Measurements from ENCODE around the gene RAPGEF5. TPM values are rescaled to one million over a fixed set of nuclear protein-coding genes. Genes with fewer than 3 reads are reported as not detected.

RAPGEF5 gene
- total and polyA plus RNA-seq, 10 of the 15 experiments (the other 5 are each of a cell fraction or from before 2014, with no cell fraction given): 0.38 to 4.0 (median 1.6) TPM; not detected in 1

- no peaks in the 10 kb centered on the region for H3K79me2 ChIP-seq (ENCODE audit: control insufficient read depth, insufficient read depth, low read length)
- H3K27me3 ChIP-seq (replicated peaks in 1 of 2; ENCODE audit: control insufficient read depth in 2 of 2, insufficient read depth in 2 of 2, low read length in 1 of 2): no peaks in the 10 kb centered on the region
- intact Hi-C loops (cut with micrococcal nuclease; ENCODE audit: unreplicated experiment): no loop called here
- no peaks in the 10 kb centered on the region for H3K4me1 ChIP-seq (ENCODE audit: control insufficient read depth, insufficient read depth, low read length)
- H3K36me3 ChIP-seq (ENCODE audit: control insufficient read depth in 2 of 2, insufficient read depth in 2 of 2, low read length in 1 of 2): no peaks in the 10 kb centered on the region; a peak in 1 of 4 replicates
- in situ Hi-C loops (cut with MboI): no loop called here
- WGBS (ENCODE audit: insufficient coverage, insufficient replicate concordance, low lambda C conversion rate, missing lambda C conversion rate): 12% methylated on average over 1 of the region's 1 CpG
- no peak for TF ChIP-seq HCFC1 (IDR thresholded peaks at IDR 0.05; ENCODE audit: low read length)
- TF ChIP-seq SMARCA5 (IDR thresholded peaks at IDR 0.05): no peak
- TF ChIP-seq ZNF687 (IDR thresholded peaks at IDR 0.05): no peak
- no peak for TF ChIP-seq IRF4 (IDR thresholded peaks at IDR 0.05; ENCODE audit: low read depth, low read length)
- no peak for TF ChIP-seq PBX3 (IDR thresholded peaks at IDR 0.05; ENCODE audit: insufficient replicate concordance, low read depth, low read length)
- no peak for TF ChIP-seq TCF12 (IDR thresholded peaks at IDR 0.05; ENCODE audit: low read depth, low read length)
- no peak for TF ChIP-seq FOXK2 (IDR thresholded peaks at IDR 0.05)
- TF ChIP-seq WRNIP1 (IDR thresholded peaks at IDR 0.05; ENCODE audit: borderline replicate concordance, low read depth, low read length): no peak
- TF ChIP-seq MEF2B (IDR thresholded peaks at IDR 0.05; ENCODE audit: partially characterized antibody, poor library complexity, severe bottlenecking): no peak
- TF ChIP-seq SMC3 (IDR thresholded peaks at IDR 0.05; ENCODE audit: borderline replicate concordance, low read length): no peak
- no peak for TF ChIP-seq EED (IDR thresholded peaks at IDR 0.05; ENCODE audit: low read depth)
- no peak for TF ChIP-seq ESRRA (IDR thresholded peaks at IDR 0.05; ENCODE audit: low read length)
- TF ChIP-seq BRCA1 (IDR thresholded peaks at IDR 0.05; ENCODE audit: low read depth, low read length): no peak
- TF ChIP-seq TBL1XR1 (IDR thresholded peaks at IDR 0.05; ENCODE audit: low read depth, low read length): no peak
- TF ChIP-seq POU2F2 (IDR thresholded peaks at IDR 0.05; ENCODE audit: borderline replicate concordance, low read depth, low read length): no peak
- no peak for TF ChIP-seq CBFB (IDR thresholded peaks at IDR 0.05; ENCODE audit: low read depth)
- H3K9me3 ChIP-seq (replicated peaks; ENCODE audit: control insufficient read depth, insufficient read depth, low read length): no peaks in the 10 kb centered on the region
- FAIRE-seq (no peak), ATAC-seq (no peak), DNase-seq (ENCODE audit: low read depth, low spot score) (no peak)
- SMC1A ChIA-PET (ENCODE audit: uncharacterized antibody, unreplicated experiment): interaction anchor here (1.2 kb wide), 1 partner anchor 9 kb away, joined by 3 read pairs; no protein-coding TSS in a partner anchor
- H3K4me3 ChIP-seq: no peak overlapping the region
- RAD21 ChIA-PET (ENCODE audit: unreplicated experiment): no interaction called here
- CTCF ChIA-PET: interaction anchor here (1.4 kb wide), 1 partner anchor 14 kb away, joined by 6 read pairs; no protein-coding TSS in a partner anchor
- POLR2A ChIA-PET: interaction anchor here (0.5 to 0.6 kb wide), 2 partner anchors 62 to 74 kb away, joined by 3 to 6 read pairs; no protein-coding TSS in a partner anchor
- H3K4me2 ChIP-seq (ENCODE audit: control insufficient read depth, insufficient read depth): no peak overlapping the region
- no TSS peak for BruUV-seq (replicated peaks)
- H3K27ac ChIP-seq (ENCODE audit: control insufficient read depth, insufficient read depth): no peak overlapping the region
- no peak overlapping the region for H2AFZ ChIP-seq (ENCODE audit: control insufficient read depth, low read depth, low read length)
- H3K9ac ChIP-seq (ENCODE audit: control insufficient read depth, insufficient read depth, low read length): no peak overlapping the region
- H4K20me1 ChIP-seq (ENCODE audit: control insufficient read depth, insufficient read depth): no peaks in the 10 kb centered on the region
Observed at GRCh38 chr7:22231141-22231540, 125.8 kb downstream of the RAPGEF5 start.

Data from GM12878 (cell line).